K562 (cell line): ENCODE data around the gene CCDC186. TPM values are rescaled to one million over a fixed set of nuclear protein-coding genes. Genes with fewer than 3 reads are reported as not detected.

Source experiments
- BCL6 ChIP-seq: fragments of 250-450 bp; sonication (Bioruptor Pico); IDR thresholded peaks from 2 replicates; pipeline ENCODE4 v1.4.0; 2020
- ESRRA ChIP-seq: fragments of 450-650 bp; IDR thresholded peaks from 2 replicates; pipeline ENCODE4 v1.6.1; 2014; ENCODE audit warnings: low read depth, mild to moderate bottlenecking, moderate library complexity, borderline replicate concordance
- ETS1 ChIP-seq: conservative IDR thresholded peaks from 2 replicates; pipeline ENCODE4 v1.6.1; 2011; ENCODE audit warnings: low read depth, mild to moderate bottlenecking, low read length; ENCODE audit not compliant: control insufficient read depth
- RBFOX2 ChIP-seq: fragments of 200-400 bp; formaldehyde crosslinking; IDR thresholded peaks from 2 replicates; pipeline ENCODE4 v1.6.1; 2017; ENCODE audit warnings: low read depth, mild to moderate bottlenecking, low read length, moderate library complexity
- SETDB1 ChIP-seq: IDR thresholded peaks from one replicate; pipeline ENCODE4 v1.6.1; 2012; ENCODE audit warnings: low read length, control low read depth, inconsistent platforms
- ZFP91 ChIP-seq: sonication (generic); formaldehyde crosslinking; IDR thresholded peaks from 2 replicates; pipeline ENCODE4 v1.8.0; 2022; ENCODE audit warnings: mild to moderate bottlenecking, missing genetic modification reagents
- ZNF592 ChIP-seq: fragments of 450-650 bp; IDR thresholded peaks from 2 replicates; pipeline ENCODE4 v1.6.1; 2017; ENCODE audit warnings: antibody characterized with exemption, mild to moderate bottlenecking
- polyA plus RNA-seq, 8 experiments: library from polyadenylated mRNA; depleted of rRNA in 4 of 8; stranded (reverse) in 5 of 8; unstranded in 3 of 8; fragments of >200 nt; fragmentation: Nextera tagmentation in 2 of 8; fragmentation: Illumina TruSeq in 1 of 8; extraction: Ambion mirVana in 2 of 8; extraction: Trizol in 1 of 8; gene quantifications; 2 replicates each; pipeline versions ENCODE4 v1.2.1 to v1.2.3, GENCODE V29; 2011 to 2014; ENCODE audit warnings: inconsistent platforms in 1 of 8, missing spikeins in 1 of 8
- total RNA-seq, 7 experiments: library from RNA; depleted of rRNA in 6 of 7; stranded (reverse); fragments of >200 nt in 6 of 7; fragmentation: Illumina TruSeq in 2 of 7; extraction: Trizol in 2 of 7; gene quantifications; 2 replicates each; pipeline versions ENCODE4 v1.2.1 to v1.2.3, GENCODE V29; 2011 to 2021; ENCODE audit warnings: low replicate concordance in 1 of 7

CCDC186 gene
- total and polyA plus RNA-seq, 9 of the 15 experiments (the other 6 are each of a cell fraction or from before 2014, with no cell fraction given): 2.0 to 7.5 (median 4.7) TPM

GRCh38 chr10:114087255-114087654 lies 86.7 kb downstream of the CCDC186 start (continued):
- no peak for TF ChIP-seq ZNF592
- TF ChIP-seq BCL6 (CRISPR knock-in tag): no peak
- no peak for TF ChIP-seq ZFP91 (CRISPR knock-in tag)
- TF ChIP-seq SETDB1: no peak
- no peak for TF ChIP-seq ETS1
- peak; percentile 44; the same call in 1 of the 2 replicates for TF ChIP-seq ESRRA
- no peak for TF ChIP-seq RBFOX2
